Liver (tissue), 9 donors: ENCODE data around the gene PANX1. TPM values are rescaled to one million over a fixed set of nuclear protein-coding genes. Genes with fewer than 3 reads are reported as not detected.

Experiments
- DNase-seq: peaks from one replicate; pipeline ENCODE4 v3.0.0-alpha.2; 2017; ENCODE audit warnings: low spot score
- H3K27ac ChIP-seq, 2 donors: one replicate each; pipeline ENCODE4 v1.7.0; 2013; ENCODE audit warnings: inconsistent platforms in 2 of 2, low read length in 2 of 2, control low read depth in 1 of 2, low read depth in 1 of 2, mild to moderate bottlenecking in 1 of 2
- H3K27me3 ChIP-seq, 4 donors: one replicate each; pipeline versions ENCODE4 v1.6.1 to v1.7.0; 2013; ENCODE audit warnings: low read length in 3 of 4, inconsistent platforms in 1 of 4, mild to moderate bottlenecking in 1 of 4, moderate library complexity in 1 of 4; ENCODE audit not compliant: control insufficient read depth in 4 of 4, insufficient read depth in 4 of 4
- H3K36me3 ChIP-seq, 4 donors: one replicate each; pipeline versions ENCODE4 v1.6.1 to v1.7.0; 2013; ENCODE audit warnings: low read length in 3 of 4, mild to moderate bottlenecking in 3 of 4, low read depth in 1 of 4, moderate library complexity in 1 of 4; ENCODE audit not compliant: control insufficient read depth in 4 of 4, insufficient read depth in 3 of 4
- H3K4me1 ChIP-seq, 4 donors: one replicate each; pipeline versions ENCODE4 v1.6.1 to v1.7.0; 2013; ENCODE audit warnings: low read length in 3 of 4, mild to moderate bottlenecking in 3 of 4, moderate library complexity in 1 of 4; ENCODE audit not compliant: control insufficient read depth in 4 of 4, insufficient read depth in 4 of 4
- H3K4me3 ChIP-seq, 3 donors: one replicate each; pipeline versions ENCODE4 v1.6.1 to v1.7.0; 2013; ENCODE audit warnings: low read length in 3 of 3, control low read depth in 1 of 3, low read depth in 1 of 3, mild to moderate bottlenecking in 1 of 3
- H3K9ac ChIP-seq, 2 donors: one replicate each; pipeline ENCODE4 v1.7.0; 2013; ENCODE audit warnings: low read length in 2 of 2, mild to moderate bottlenecking in 2 of 2, moderate library complexity in 2 of 2, control low read depth in 1 of 2, low read depth in 1 of 2
- H3K9me3 ChIP-seq, 4 donors: one replicate each; pipeline versions ENCODE4 v1.6.1 to v1.7.0; 2013; ENCODE audit warnings: low read length in 3 of 4; ENCODE audit not compliant: control insufficient read depth in 4 of 4
- ATF3 ChIP-seq: IDR thresholded peaks from 2 replicates; pipeline ENCODE4 v1.6.1; 2016; ENCODE audit warnings: antibody characterized with exemption
- EGR1 ChIP-seq, 2 donors: IDR thresholded peaks; 2 replicates each; pipeline ENCODE4 v1.6.1; 2016 to 2018; ENCODE audit warnings: antibody characterized with exemption in 2 of 2, low read depth in 2 of 2
- FOXA1 ChIP-seq: IDR thresholded peaks from 2 replicates; pipeline ENCODE4 v1.6.1; 2016; ENCODE audit warnings: antibody characterized with exemption
- FOXA2 ChIP-seq: IDR thresholded peaks from 2 replicates; pipeline ENCODE4 v1.6.1; 2016; ENCODE audit warnings: antibody characterized with exemption
- GABPA ChIP-seq, 2 donors: IDR thresholded peaks in 1 of 2; conservative IDR thresholded peaks in 1 of 2; 2 replicates each; pipeline ENCODE4 v1.6.1; 2016; ENCODE audit warnings: antibody characterized with exemption in 2 of 2, mild to moderate bottlenecking in 1 of 2, moderate library complexity in 1 of 2
- HNF4A ChIP-seq, 2 donors: conservative IDR thresholded peaks; 2 replicates each; pipeline ENCODE4 v1.6.1; 2016; ENCODE audit warnings: antibody characterized with exemption in 2 of 2, mild to moderate bottlenecking in 2 of 2
- HNF4G ChIP-seq: IDR thresholded peaks from 2 replicates; pipeline ENCODE4 v1.6.1; 2016; ENCODE audit warnings: antibody characterized with exemption
- JUND ChIP-seq, 2 donors: IDR thresholded peaks; 2 replicates each; pipeline ENCODE4 v1.6.1; 2016; ENCODE audit warnings: antibody characterized with exemption in 2 of 2
- MAX ChIP-seq: IDR thresholded peaks from 2 replicates; pipeline ENCODE4 v1.6.1; 2016; ENCODE audit warnings: antibody characterized with exemption
- NR2F2 ChIP-seq: IDR thresholded peaks from 2 replicates; pipeline ENCODE4 v1.6.1; 2016; ENCODE audit warnings: antibody characterized with exemption
- RAD21 ChIP-seq, 2 donors: IDR thresholded peaks; 2 replicates each; pipeline ENCODE4 v1.6.1; 2016; ENCODE audit warnings: antibody characterized with exemption in 2 of 2, mild to moderate bottlenecking in 2 of 2
- RXRA ChIP-seq, 2 donors: IDR thresholded peaks; 2 replicates each; pipeline ENCODE4 v1.6.1; 2017 to 2018; ENCODE audit warnings: antibody characterized with exemption in 2 of 2, mild to moderate bottlenecking in 1 of 2
- SP1 ChIP-seq: IDR thresholded peaks from 2 replicates; pipeline ENCODE4 v1.6.1; 2018; ENCODE audit warnings: antibody characterized with exemption, mild to moderate bottlenecking
- TAF1 ChIP-seq: conservative IDR thresholded peaks from 2 replicates; pipeline ENCODE4 v1.6.1; 2016; ENCODE audit warnings: antibody characterized with exemption, mild to moderate bottlenecking
- YY1 ChIP-seq: IDR thresholded peaks from 2 replicates; pipeline ENCODE4 v1.6.1; 2016; ENCODE audit warnings: antibody characterized with exemption, mild to moderate bottlenecking
- ZBTB33 ChIP-seq: IDR thresholded peaks from 2 replicates; pipeline ENCODE4 v1.6.1; 2016; ENCODE audit warnings: antibody characterized with exemption
- WGBS: extraction: QIAGEN DNeasy Blood & Tissue Kit; methylation state at CpG from one replicate; pipeline ENCODE4 v1.1.7; 2013; 5-methylcytosine and 5-hydroxymethylcytosine counted together
- polyA plus RNA-seq, 2 donors: library from polyadenylated mRNA; stranded (reverse) in 1 of 2; unstranded in 1 of 2; fragments of 200-250 nt in 1 of 2; fragments of >200 nt in 1 of 2; fragmentation: Nextera tagmentation in 1 of 2; extraction: Ambion mirVana in 1 of 2; gene quantifications; one replicate each; pipeline versions ENCODE4 v1.2.1 to v1.2.3, GENCODE V29; 2013 to 2015
- total RNA-seq, 2 donors: library from RNA; depleted of rRNA; stranded (reverse); fragments of >200 nt; gene quantifications; one replicate each; pipeline ENCODE4 v1.2.3, GENCODE V29; 2014
- TF ChIP-seq, protein P1 (sequence below): fragments of 150-350 bp; IDR thresholded peaks from 2 replicates; pipeline ENCODE4 v1.5.1; 2017; ENCODE audit warnings: improper control_type of control experiment, low read depth, low read length; ENCODE audit not compliant: missing input control
- TF ChIP-seq, protein P2 (sequence below): IDR thresholded peaks from 2 replicates; pipeline ENCODE4 v1.6.1; 2016; ENCODE audit warnings: antibody characterized with exemption, mild to moderate bottlenecking
- donor health status: healthy.
- donor health status: healthy.
- donor health status: healthy.
- donor health status: healthy.
- donor health status: healthy.

Gene PANX1
- total and polyA plus RNA-seq, 4 donors, result 6.4 to 14.1 (median 8.4) TPM

DNA sequence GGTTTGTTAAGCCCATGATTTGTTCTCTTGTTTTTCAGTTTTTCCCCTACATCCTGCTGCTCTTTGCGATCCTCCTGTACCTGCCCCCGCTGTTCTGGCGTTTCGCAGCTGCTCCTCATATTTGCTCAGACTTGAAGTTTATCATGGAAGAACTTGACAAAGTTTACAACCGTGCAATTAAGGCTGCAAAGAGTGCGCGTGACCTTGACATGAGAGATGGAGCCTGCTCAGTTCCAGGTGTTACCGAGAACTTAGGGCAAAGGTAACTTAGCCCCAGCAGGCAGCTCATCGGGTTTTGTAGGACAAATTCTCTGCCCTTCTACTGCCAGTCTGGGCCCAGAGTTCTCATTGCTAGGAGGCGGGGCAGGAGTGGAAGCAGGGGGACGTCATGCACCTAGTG, 49.7 kb downstream of the PANX1 start:
- H3K4me1 ChIP-seq, result no peaks in the 10 kb centered on the region
- no peak for TF ChIP-seq GABPA (IDR thresholded peaks at IDR 0.05 in 1 of 2, conservative IDR thresholded peaks at IDR 0.05 in 1 of 2)
- TF ChIP-seq SP1, result no peak
- TF ChIP-seq MAX, result no peak
- no peak for TF ChIP-seq FOXA1
- TF ChIP-seq TAF1, result no peak
- no peak for TF ChIP-seq YY1
- no peak for TF ChIP-seq EGR1 (IDR thresholded peaks at IDR 0.05; ENCODE audit: low read depth in 2 of 2)
- no peak for TF ChIP-seq HNF4A (conservative IDR thresholded peaks at IDR 0.05)
- no peak overlapping the region for H3K4me3 ChIP-seq
- peaks cover 2 to 18% (median 9%) of the 10 kb centered on the region in 4 donors for H3K36me3 ChIP-seq
- WGBS, result 91% methylated on average over 11 of the region's 11 CpGs
- no peaks in the 10 kb centered on the region for H3K27me3 ChIP-seq
- DNase-seq, result no peak
- no peaks in the 10 kb centered on the region for H3K9me3 ChIP-seq
- no peak overlapping the region for H3K9ac ChIP-seq
- H3K27ac ChIP-seq, result no peak overlapping the region

DNA sequence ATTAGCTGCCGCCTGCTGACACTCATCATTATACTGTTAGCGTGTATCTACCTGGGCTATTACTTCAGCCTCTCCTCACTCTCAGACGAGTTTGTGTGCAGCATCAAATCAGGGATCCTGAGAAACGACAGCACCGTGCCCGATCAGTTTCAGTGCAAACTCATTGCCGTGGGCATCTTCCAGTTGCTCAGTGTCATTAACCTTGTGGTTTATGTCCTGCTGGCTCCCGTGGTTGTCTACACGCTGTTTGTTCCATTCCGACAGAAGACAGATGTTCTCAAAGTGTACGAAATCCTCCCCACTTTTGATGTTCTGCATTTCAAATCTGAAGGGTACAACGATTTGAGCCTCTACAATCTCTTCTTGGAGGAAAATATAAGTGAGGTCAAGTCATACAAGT, 51.1 kb downstream of the PANX1 start:
- Histone ChIP-seq H3K36me3 (peaks cover 2 to 18% (median 9%) of the 10 kb centered on the region in 4 donors), H3K27ac (no peak overlapping the region), H3K4me1 (no peaks in the 10 kb centered on the region), H3K9ac (no peak overlapping the region), H3K4me3 (no peak overlapping the region), H3K9me3 (no peaks in the 10 kb centered on the region), H3K27me3 (no peaks in the 10 kb centered on the region)
- TF ChIP-seq NR2F2 (no peak), ATF3 (no peak), TAF1 (no peak), GABPA (IDR thresholded peaks at IDR 0.05 in 1 of 2, conservative IDR thresholded peaks at IDR 0.05 in 1 of 2) (no peak), FOXA2 (no peak), JUND (IDR thresholded peaks at IDR 0.05) (no peak), RXRA (IDR thresholded peaks at IDR 0.05) (no peak), HNF4A (conservative IDR thresholded peaks at IDR 0.05) (no peak), SP1 (no peak), YY1 (no peak), MAX (no peak), EGR1 (IDR thresholded peaks at IDR 0.05; ENCODE audit: low read depth in 2 of 2) (no peak), HNF4G (no peak), RAD21 (IDR thresholded peaks at IDR 0.05) (no peak), FOXA1 (no peak), ZBTB33 (no peak)
- TF ChIP-seq, protein P1, sequence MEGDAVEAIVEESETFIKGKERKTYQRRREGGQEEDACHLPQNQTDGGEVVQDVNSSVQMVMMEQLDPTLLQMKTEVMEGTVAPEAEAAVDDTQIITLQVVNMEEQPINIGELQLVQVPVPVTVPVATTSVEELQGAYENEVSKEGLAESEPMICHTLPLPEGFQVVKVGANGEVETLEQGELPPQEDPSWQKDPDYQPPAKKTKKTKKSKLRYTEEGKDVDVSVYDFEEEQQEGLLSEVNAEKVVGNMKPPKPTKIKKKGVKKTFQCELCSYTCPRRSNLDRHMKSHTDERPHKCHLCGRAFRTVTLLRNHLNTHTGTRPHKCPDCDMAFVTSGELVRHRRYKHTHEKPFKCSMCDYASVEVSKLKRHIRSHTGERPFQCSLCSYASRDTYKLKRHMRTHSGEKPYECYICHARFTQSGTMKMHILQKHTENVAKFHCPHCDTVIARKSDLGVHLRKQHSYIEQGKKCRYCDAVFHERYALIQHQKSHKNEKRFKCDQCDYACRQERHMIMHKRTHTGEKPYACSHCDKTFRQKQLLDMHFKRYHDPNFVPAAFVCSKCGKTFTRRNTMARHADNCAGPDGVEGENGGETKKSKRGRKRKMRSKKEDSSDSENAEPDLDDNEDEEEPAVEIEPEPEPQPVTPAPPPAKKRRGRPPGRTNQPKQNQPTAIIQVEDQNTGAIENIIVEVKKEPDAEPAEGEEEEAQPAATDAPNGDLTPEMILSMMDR, result no peak
- TF ChIP-seq, protein P2, sequence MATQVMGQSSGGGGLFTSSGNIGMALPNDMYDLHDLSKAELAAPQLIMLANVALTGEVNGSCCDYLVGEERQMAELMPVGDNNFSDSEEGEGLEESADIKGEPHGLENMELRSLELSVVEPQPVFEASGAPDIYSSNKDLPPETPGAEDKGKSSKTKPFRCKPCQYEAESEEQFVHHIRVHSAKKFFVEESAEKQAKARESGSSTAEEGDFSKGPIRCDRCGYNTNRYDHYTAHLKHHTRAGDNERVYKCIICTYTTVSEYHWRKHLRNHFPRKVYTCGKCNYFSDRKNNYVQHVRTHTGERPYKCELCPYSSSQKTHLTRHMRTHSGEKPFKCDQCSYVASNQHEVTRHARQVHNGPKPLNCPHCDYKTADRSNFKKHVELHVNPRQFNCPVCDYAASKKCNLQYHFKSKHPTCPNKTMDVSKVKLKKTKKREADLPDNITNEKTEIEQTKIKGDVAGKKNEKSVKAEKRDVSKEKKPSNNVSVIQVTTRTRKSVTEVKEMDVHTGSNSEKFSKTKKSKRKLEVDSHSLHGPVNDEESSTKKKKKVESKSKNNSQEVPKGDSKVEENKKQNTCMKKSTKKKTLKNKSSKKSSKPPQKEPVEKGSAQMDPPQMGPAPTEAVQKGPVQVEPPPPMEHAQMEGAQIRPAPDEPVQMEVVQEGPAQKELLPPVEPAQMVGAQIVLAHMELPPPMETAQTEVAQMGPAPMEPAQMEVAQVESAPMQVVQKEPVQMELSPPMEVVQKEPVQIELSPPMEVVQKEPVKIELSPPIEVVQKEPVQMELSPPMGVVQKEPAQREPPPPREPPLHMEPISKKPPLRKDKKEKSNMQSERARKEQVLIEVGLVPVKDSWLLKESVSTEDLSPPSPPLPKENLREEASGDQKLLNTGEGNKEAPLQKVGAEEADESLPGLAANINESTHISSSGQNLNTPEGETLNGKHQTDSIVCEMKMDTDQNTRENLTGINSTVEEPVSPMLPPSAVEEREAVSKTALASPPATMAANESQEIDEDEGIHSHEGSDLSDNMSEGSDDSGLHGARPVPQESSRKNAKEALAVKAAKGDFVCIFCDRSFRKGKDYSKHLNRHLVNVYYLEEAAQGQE, result no peak
- 94% methylated on average over 12 of the region's 12 CpGs for WGBS
- DNase-seq, result no peak
